C4-2B (cell line): Measurements from ENCODE around the gene C1QC.
"Not testable (repeated sequence)": the region's sequence is repeated elsewhere in the genome, so short reads cannot be mapped to it uniquely, and the experiment has no call there.

Source experiments
- H3K27ac ChIP-seq: fragments of 450-650 bp; 2 replicates; pipeline ENCODE4 v1.5.1; 2017
- CTCF ChIP-seq: fragments of 450-650 bp; conservative IDR thresholded peaks from 2 replicates; pipeline ENCODE4 v1.5.1; 2017; ENCODE audit warnings: mild to moderate bottlenecking
- ZFX ChIP-seq: fragments of 450-650 bp; IDR thresholded peaks from 2 replicates; pipeline ENCODE4 v1.6.1; 2017

The C1QC gene

GRCh38 chr1:22673486-22674409, 30.3 kb downstream of the C1QC start:
- no peak for TF ChIP-seq ZFX
- TF ChIP-seq CTCF = peak; percentile 74
- H3K27ac ChIP-seq = no peak overlapping the region

- TF ChIP-seq CTCF = no peak; the same call in 1 of the 2 replicates
- no peak for TF ChIP-seq ZFX
These were observed 30.9 kb downstream of the C1QC start for GRCh38 chr1:22674410-22674749.

GRCh38 chr1:22676151-22676550, 32.7 kb downstream of the C1QC start:
- not testable (repeated sequence) for H3K27ac ChIP-seq

More at GRCh38 chr1:22674410-22674749, 30.9 kb downstream of the C1QC start:
- no peak overlapping the region for H3K27ac ChIP-seq

- no peak overlapping the region for H3K27ac ChIP-seq
- TF ChIP-seq CTCF (no peak), ZFX (no peak)
These were observed 33.6 kb downstream of the C1QC start for GRCh38 chr1:22676916-22677583.

GRCh38 chr1:22677931-22678896, 34.8 kb downstream of the C1QC start:
- TF ChIP-seq CTCF (no peak), ZFX (no peak)
- H3K27ac ChIP-seq = no peak overlapping the region

GRCh38 chr1:22680726-22681125, 37.3 kb downstream of the C1QC start:
- peak overlapping the region; percentile 15 for H3K27ac ChIP-seq
- no peak for TF ChIP-seq CTCF
- no peak for TF ChIP-seq ZFX

GRCh38 chr1:22681556-22682276, 38.3 kb downstream of the C1QC start:
- H3K27ac ChIP-seq = no peak overlapping the region; the same call in 1 of the 2 replicates
- TF ChIP-seq ZFX (no peak), CTCF (no peak)
